Sigmoid colon (tissue), 4 donors: ENCODE data around the gene UTS2B.

Experiments
- CTCF ChIP-seq, 4 experiments: fragments of 450-650 bp in 3 of 4; fragments of 200-600 bp in 1 of 4; IDR thresholded peaks; one replicate each; pipeline ENCODE4 v1.5.1; 2016 to 2019; ENCODE audit warnings: antibody characterized with exemption in 4 of 4, mild to moderate bottlenecking in 3 of 4, moderate library complexity in 2 of 4
- EP300 ChIP-seq, 4 donors: sonication (generic); formaldehyde crosslinking; IDR thresholded peaks; one replicate each; pipeline ENCODE4 v1.6.1; 2017; ENCODE audit warnings: antibody characterized with exemption in 4 of 4
- POLR2A ChIP-seq, 2 donors: fragments of 450-650 bp; IDR thresholded peaks; one replicate each; pipeline ENCODE4 v1.6.1; 2016; ENCODE audit warnings: antibody characterized with exemption in 2 of 2, mild to moderate bottlenecking in 2 of 2, moderate library complexity in 2 of 2
- POLR2AphosphoS5 ChIP-seq, 4 donors: sonication (generic); formaldehyde crosslinking; IDR thresholded peaks; one replicate each; pipeline ENCODE4 v1.6.1; 2017; ENCODE audit warnings: antibody characterized with exemption in 4 of 4

- TF ChIP-seq CTCF (IDR thresholded peaks at IDR 0.05), result no peak
- no peak for TF ChIP-seq POLR2AphosphoS5 (IDR thresholded peaks at IDR 0.05)
- no peak for TF ChIP-seq POLR2A (IDR thresholded peaks at IDR 0.05)
- TF ChIP-seq EP300 (IDR thresholded peaks at IDR 0.05), result no peak
Measured at GRCh38 chr3:191280111-191280510, 50.2 kb downstream of the UTS2B start.
